ENCODE results near the gene GPR18. TPM values are rescaled to one million over a fixed set of nuclear protein-coding genes. Genes with fewer than 3 reads are reported as not detected.

GPR18 gene, protein sequence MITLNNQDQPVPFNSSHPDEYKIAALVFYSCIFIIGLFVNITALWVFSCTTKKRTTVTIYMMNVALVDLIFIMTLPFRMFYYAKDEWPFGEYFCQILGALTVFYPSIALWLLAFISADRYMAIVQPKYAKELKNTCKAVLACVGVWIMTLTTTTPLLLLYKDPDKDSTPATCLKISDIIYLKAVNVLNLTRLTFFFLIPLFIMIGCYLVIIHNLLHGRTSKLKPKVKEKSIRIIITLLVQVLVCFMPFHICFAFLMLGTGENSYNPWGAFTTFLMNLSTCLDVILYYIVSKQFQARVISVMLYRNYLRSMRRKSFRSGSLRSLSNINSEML
- not detected in 2 replicates for total RNA-seq

DNA sequence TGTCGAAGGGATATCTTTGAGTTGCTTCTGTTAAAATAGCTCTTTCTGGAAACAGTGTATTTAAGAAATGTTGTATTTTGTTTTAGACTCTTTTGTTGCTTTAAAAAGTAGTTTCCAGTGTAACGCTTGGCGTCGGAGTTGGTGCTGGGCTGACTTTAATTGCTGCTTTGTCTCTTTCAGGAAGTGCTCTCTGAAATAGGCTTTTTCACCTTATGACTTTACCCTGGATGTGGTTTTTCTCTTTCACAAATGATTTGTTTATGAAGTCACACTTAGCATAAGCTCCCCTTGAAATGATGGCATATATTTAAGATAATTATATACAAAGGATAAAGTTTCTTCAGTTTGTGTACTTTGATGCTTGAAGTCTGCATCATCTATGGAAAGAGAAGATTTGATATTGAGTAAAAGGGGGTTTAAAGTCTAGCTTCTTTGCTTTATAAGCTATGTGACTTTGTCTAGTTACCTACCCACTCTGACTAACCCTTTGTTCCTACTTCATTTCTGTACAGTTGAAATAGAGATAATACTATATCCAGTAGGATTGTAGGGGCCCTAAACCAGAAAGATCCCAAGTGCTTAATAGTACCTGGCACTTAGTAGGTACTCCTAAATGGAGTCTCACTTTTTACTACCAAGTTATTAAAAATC lies at the start of gene GPR18:
Gene GPR18, minus strand, starts transcription at position 170 of the 651 bp plus-strand sequence. CDS start 2,507 bp downstream, outside the sequence.
- no peak for DNase-seq (ENCODE audit: low read depth, low spot score)

DNA sequence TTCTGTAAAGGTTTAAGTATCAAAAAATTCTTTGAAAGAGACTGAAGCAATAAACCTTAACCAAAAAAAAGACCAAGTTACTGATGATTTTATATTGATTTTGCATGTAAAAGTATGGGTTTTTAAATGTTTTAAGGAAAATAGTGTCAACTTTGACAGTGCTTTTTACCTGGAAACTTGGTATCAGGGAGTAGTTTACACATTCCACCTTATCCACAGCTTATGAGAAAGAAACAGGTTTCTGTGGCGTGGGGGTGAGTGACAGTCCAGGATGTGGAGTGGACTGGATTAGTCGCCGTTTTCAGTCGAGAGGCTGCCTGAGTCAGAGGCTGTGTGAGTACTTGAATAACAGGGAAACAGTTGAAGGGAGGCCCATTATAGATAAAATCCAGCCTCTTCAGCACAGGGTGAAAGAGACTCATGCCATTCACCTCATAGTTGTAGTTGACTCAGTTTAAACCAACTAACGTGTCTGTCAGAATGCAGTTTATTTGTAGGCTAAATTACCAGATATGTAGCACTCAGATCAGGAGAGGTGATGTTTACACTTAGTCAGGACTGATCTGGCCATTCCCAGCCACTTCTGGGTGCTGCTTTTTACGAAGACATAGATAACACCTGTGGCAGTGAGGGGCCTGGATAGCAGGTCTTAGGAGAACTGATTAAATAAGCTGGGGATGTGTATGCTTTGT lies 49.6 kb upstream of the GPR18 start:
- peak; percentile 59 for DNase-seq (ENCODE audit: low read depth, low spot score)

DNA sequence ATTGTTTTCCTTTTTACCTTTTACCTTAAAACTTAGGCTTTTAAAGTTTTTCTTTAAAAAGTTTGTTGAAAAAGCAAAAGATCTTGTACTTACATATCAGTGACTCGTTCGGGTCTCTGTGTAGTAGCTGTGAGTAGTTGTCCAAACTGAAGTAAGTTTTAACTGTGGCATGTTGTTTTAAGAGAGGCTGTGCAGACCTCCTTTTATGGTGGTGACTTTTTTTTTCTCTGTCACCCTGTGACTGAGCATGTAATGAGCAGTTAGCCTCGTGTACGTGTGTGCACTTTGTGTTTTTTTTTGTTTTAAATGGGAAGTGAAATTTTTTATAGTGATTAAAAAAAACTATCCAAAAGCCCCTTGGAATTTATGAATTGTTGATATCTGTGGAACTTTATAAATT lies 49.1 kb upstream of the GPR18 start, which contains the start of gene GPR183:
Gene GPR183, minus strand, starts transcription at position 153 of the 400 bp plus-strand sequence. CDS start 11,254 bp downstream, outside the sequence.
- no peak for DNase-seq (ENCODE audit: low read depth, low spot score)

DNA sequence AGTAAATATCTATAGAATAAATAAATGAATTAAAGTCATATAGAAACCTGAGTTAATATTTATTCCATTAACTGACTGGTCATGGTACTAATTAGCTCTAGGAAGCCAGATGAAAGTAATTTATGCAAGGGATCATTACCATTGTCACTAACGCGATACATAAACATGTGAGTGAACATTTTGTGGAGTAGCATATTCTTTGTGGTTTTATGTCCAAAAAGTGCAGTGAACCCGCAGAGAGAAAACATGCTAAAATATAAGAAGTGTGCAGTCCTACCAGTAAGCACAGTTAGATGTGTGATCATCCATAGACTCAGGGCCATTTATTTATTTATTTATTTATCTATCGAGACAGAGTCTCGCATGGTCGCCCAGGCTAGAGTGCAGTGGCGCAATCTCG lies 47.4 kb upstream of the GPR18 start:
- no peak for DNase-seq (ENCODE audit: low read depth, low spot score)

DNA sequence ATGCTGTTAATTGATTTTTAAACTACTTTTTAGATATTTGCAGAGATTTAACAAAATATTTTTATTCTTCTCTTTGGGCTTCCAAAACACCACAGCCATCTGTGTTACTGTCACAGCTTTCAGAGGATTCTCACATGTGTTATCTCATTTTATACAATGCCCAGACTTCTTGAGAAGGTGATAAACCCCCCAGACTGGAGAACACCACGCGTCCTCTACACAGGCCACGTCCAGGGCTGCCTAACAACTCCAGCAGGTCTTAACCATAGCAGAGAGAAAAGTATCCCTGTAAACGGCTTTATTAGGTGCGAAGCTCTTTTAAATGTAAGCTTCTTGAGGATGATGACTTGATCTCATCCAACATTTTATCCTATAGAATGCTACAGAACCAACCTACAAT lies 47.0 kb upstream of the GPR18 start:
- no peak for DNase-seq (ENCODE audit: low read depth, low spot score)

DNA sequence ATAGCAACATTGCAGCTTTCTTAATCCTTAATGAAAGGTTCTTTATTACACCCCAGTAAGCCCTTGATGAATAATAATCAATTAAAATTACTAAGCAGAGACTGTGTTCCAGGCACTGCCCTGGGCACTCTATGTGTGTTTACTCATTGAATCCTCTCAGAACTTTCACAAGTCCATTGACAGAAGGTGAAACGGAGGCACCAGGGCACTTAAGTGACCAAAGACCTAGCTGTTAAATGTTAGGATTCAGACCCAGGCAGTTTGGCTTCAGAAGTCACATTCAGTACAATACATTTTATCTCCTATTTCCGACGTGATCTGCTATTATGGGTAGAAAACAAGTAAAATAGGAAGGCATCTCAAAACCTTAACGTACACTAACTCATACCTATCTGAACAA lies 46.4 kb upstream of the GPR18 start:
- no peak for DNase-seq (ENCODE audit: low read depth, low spot score)

DNA sequence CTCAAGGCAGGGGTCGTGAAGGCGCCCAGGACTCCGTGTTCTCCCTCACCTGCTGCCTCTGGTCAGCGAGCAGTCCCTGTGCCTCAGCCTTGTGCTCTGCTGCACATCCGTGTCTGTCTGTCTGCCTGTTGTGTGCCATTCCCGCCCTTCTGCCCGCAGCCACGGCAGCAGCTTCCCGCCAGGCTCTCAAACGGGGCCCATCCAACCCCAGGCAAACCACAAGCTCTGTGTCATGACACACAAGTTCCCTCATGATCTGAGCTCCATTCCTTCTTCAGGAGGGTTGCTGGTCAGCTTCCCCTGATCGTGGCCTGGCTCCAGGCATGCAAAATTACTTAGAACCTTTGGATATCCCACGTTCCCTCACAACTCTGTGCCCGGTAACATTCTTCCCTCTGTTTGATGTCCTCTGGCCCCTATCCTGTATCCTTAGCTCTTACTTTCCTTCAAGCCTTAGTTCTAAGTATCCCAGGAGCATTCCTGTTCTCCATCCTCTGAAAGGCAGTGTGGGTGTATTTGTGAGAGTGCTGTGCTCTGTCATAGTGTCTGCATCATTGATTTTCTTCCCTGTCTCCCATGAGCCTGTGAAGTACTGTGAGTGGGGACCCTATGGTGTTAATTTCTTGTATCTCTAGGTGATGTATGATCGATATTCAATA lies 45.8 kb upstream of the GPR18 start:
- DNase-seq (ENCODE audit: low read depth, low spot score) = no peak

DNA sequence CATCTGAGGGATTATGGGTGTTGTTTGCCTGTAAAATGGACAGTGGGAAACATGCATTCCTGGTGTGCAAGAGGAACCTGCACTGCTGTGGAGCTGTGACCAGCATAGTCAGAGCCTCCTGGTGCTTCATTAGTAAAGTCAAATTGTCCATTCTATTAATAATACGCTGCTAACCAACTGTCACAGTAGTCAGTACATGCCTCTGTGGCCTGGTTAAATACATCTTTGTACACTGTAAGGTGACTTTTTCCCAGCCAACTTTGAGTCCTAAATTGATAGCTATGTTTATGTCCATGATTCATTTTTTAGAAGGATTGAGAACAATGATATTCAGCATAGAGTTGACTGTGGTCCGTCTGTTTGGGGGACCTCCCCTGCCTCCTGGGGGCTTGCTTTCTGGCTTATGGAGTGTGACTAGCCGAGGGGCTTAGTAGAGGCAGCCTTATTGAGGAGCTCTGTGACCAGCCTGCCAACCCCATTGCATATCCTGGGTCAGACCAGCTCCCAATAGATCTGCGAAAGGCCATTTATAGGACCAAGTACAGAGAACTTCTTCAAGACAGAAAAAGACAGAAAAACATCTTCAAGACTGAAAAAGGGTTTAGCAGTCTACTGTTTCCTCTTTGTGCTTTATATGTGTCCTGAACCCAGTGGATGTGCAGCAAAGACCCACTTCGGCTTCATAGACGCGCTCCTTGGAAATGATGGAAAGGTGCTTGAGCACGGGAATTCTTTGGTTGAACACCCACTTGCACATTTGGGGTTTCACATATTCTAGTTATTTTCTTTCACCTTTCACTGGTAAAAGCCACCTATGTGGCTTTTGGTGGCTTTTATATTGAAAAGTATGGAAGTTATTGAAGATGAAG lies 44.7 kb upstream of the GPR18 start:
- no peak for DNase-seq (ENCODE audit: low read depth, low spot score)

DNA sequence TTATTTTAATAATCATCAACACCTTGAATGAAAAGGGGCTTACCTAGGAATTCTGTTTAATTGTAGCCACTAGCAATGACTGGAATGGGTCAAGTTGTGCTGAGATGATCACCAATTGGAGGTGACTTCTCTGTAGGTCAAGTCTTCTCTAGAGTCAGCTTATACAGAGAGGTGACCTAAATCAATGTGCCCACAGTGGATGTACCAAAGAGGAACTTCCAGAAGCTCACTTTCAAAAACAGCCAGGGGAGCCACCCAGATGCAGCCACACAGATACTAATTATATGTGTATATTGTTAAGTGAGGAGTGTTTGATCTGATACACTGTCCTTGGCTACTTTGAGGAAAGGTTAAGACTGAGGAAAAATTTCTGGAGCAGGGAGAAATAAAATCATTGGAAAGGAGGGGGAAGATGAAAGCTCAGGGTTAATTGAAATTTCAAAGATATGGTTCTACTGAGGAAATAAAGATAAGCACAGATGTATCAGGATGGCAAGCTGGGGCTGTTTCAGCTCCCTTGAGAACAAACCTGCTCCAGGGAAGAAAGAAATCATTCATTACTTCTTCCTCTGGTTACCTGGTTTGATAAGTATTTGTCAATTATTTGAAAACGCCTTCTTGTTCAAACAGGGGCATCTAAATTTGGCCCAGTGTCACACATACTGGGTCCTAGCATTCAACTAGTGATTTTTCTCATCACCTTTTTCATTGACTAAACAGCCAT lies 43.9 kb upstream of the GPR18 start:
- no peak for DNase-seq (ENCODE audit: low read depth, low spot score)

DNA sequence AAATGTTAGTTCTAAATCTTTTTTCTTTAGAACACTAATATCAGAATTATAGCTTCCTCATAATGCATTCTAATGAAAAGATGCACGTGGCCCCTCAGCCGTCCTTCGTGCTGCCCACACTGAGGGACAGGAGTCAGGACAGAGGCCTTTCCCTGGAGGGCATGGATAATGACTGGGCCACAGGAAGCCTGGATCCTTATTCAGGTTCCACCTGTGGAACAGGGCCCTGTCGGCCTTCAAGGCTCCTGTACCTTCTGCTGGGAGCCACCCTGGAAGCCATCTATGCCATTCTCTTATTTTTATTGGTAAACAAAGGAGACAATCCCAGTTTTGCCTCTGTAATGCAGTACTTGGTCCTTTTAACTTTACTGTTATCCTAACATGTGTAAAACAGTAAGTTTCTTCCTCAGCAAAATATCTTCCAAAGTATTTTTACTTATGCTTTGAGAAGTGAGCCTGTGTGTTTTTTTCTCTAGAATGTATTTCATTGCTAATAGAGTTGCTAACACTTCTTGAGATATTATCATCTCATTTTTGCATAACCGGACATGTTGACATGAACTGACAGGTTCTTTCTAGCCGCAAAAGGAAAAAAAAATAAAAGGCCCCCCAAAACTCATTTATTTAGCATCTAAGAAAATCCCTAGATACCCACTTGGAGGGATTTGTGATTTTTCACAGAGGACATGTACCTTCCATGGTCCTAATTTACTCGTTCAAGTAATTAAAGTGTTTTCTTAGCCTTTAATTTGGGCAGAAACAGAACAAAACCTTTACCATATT lies 43.1 kb upstream of the GPR18 start:
- DNase-seq (ENCODE audit: low read depth, low spot score) = no peak

DNA sequence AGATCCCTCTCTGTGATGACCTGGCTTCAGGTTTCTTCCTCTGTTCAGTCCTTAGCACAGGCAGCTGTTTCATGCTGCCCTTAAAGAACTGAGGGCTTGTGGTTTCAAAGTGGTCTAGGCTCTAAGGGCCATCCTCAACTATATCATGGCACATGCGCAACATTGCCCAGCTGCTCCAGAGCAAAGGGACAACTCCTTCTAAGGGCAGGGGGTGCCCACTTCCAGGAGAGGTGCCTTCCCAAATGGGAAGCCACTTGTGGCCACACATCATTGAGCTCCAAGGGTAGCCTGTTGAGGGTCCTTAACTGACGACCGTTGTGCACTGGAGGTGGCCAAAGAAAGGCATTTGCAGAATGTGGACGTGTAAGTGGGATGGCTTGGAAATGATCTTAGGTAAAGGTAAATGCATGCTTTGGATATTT lies 41.8 kb upstream of the GPR18 start:
- DNase-seq (ENCODE audit: low read depth, low spot score) = no peak

DNA sequence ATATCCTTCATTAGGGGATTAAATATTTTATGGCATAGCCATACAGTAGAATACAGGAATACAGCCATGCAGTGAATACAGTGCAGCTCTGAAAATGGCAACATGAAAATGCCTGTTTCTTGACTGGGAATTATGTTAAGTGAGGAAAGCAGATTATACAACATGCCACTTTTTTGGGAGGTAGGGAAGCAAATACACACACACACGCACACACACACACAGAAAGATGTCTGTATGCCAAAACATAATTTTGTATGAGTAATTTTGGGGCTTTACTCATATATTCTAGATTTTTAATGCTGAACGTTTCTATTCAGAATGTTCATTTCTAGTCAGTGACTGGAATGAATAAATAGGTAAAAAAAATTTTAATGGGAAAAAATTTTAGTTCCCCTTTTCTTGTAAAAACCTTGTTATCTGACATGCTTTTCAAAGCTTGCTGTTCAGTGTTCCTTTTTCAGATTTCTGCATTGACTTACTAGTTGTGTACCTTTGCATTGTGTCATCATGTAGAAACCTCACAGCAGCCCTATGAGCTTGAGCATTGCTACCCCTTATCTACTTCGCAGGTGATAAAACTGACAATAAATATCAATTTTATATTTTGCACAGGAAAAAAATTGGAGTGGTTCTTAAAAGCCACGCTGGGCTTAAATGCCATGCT lies 41.2 kb upstream of the GPR18 start:
- DNase-seq (ENCODE audit: low read depth, low spot score) = no peak

DNA sequence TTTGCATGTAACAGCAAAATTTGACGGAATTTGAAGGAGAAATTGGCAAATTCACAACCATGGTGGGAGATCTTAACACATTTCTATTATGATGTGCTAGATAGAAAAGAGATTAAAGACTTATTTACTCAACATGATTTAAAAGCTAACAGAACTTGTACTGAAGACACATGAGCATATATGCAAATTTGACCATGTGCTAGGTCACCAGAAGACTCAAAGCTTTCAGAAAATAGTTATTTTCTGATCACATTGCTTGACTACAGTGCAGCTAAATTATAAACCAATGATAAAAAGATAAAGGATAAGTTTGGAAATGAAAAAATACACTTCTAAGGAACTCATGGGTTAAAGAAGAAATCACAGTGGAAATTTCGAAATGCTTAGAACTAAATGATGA lies 39.9 kb upstream of the GPR18 start:
- no peak for DNase-seq (ENCODE audit: low read depth, low spot score)

DNA sequence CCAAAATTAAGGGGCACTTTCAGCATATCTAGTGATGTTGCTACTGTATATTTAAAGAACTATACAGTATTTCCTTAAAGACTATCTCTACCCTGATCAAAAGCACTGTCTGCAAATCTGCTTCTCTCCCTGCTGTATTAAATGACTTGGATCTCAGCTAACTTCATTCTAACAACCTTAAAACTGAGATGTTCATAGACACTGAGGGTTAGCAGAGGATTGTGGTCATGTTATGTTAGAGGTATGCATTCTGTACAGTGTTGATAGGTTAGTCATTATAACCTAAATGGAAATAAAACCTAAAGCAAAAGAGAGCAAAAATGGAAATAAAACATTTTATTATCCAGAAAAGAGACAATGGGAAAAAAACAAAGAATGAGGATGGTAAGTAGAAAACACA lies 39.2 kb upstream of the GPR18 start:
- DNase-seq (ENCODE audit: low read depth, low spot score) = no peak

DNA sequence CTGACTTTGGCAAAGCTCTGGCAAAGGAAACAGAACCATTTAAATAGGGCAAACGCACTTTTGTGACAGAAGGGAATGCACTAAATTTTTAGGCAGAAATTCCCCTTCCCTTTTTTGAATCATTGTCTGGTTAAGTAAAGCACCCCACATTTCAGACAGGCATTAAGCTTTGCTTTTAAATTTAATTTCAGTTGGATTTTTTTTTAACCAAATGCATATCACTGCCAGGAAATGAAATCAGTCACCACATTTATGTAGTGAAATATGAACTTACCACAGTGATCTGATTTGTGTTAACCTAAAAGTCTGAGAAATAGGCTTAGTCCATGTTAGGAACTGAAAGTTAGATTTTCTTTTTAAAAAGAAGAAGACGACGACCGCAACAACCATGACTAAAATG lies 38.2 kb upstream of the GPR18 start:
- DNase-seq (ENCODE audit: low read depth, low spot score) = no peak

DNA sequence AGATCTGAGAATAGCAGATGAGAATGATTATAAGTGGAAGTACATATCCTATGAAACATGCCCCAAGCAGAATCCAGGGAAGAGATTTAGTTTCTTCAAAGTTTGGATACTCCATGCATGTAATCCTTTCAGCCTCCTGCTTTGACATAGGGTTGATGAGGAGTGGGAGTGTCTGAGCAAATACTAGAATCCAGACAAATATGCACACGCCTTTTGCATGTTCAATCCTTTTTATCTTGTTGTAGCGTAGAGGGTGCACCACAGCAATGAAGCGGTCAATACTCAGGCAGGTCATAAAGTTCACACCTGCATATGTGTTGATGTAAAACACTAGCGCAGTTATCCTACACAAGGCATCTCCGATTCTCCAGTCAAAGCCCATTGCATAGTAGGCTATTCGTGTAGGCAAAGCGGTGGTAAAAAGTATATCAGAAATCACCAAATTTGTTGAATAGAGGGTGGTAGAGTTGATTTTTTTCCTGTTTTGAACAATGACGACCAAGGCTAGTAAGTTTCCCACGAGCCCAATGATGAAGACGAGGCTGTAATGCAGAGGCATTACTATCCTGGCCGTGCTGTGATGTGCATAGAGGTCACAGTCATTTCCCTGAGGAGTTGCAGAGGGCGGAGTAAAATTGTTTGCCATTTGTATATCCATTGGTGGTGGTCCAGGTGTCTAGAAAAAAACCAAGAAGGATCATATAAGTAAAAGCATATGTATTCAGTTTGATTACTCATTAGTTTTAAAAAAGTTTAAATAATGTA lies 37.5 kb upstream of the GPR18 start:
- no peak for DNase-seq (ENCODE audit: low read depth, low spot score)

DNA sequence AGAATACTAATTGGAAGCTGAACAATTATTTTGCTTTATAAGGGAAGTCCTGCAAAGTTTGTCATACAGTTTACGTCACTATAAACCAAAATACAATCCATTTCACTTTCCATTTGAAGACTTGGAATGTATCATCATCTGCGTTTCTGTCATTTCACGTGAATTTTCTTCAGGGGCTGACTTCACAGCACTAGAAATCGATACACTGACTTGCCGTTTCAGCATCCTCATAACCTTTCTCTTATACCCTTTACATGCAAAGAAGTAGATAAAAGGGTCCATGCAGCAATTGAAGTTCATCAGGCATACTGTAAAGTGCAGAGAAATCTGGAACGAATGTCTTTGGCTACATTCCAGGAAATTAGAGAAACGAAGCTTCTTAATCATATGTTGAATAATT lies 36.8 kb upstream of the GPR18 start:
- no peak for DNase-seq (ENCODE audit: low read depth, low spot score)

DNA sequence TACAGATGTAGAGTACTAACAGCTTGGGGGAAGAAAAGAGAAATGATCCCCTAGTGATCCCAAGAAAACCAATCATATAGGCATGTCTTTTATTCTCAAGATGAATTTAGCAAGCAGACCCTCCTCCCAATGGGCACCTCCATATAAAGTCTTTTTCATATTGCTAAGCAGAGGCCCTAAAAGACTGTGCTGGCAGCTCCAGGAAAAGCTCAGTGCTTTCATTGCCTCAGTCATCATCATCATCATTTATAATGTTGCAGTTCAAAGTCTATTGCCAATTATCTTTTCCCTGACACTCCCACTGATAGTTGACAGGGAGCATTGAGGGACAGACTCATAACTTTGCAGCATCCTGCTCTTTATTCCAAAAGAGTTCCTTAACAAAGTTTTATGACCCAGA lies 36.0 kb upstream of the GPR18 start:
- DNase-seq (ENCODE audit: low read depth, low spot score) = no peak

Measured in pulmonary artery endothelial cell (primary cell).